Neural cell (in vitro differentiated cells): ENCODE data around the gene TSPO2. TPM values are rescaled to one million over a fixed set of nuclear protein-coding genes. Genes with fewer than 3 reads are reported as not detected.

Source experiments
- H2AFZ ChIP-seq: fragments of 200-600, 300-800 bp; sonication (generic), shearing (Covaris generic); 2 replicates; pipeline ENCODE4 v1.6.0; 2014; ENCODE audit warnings: low read depth, mild to moderate bottlenecking, antibody characterized with exemption, low read length, moderate library complexity
- H3F3A ChIP-seq: fragments of 200-600 bp; shearing (Covaris generic); 2 replicates; pipeline ENCODE4 v1.6.1; 2016; ENCODE audit warnings: mild to moderate bottlenecking, moderate library complexity, mixed read lengths, antibody characterized with exemption, low read length; ENCODE audit not compliant: insufficient read depth, poor library complexity, severe bottlenecking
- H3K27ac ChIP-seq: fragments of 200-600, 300-800 bp; sonication (generic), shearing (Covaris generic); 2 replicates; pipeline ENCODE4 v1.5.1; 2014; ENCODE audit warnings: mild to moderate bottlenecking, low read length, moderate library complexity
- H3K27me3 ChIP-seq: fragments of 300-800, 200-600 bp; sonication (generic), shearing (Covaris generic); 2 replicates; pipeline ENCODE4 v1.6.0; 2014; ENCODE audit warnings: mild to moderate bottlenecking, low read depth, low read length, moderate library complexity; ENCODE audit not compliant: insufficient read depth
- H3K36me3 ChIP-seq: fragments of 300-800, 200-600 bp; sonication (generic), shearing (Covaris generic); 2 replicates; pipeline ENCODE4 v1.5.1; 2014; ENCODE audit warnings: mild to moderate bottlenecking, antibody characterized with exemption, low read length, moderate library complexity; ENCODE audit not compliant: insufficient read depth
- H3K4me2 ChIP-seq: fragments of 300-800, 200-600 bp; sonication (generic), shearing (Covaris generic); 2 replicates; pipeline ENCODE4 v1.6.0; 2014; ENCODE audit warnings: mild to moderate bottlenecking, low read length
- H3K4me3 ChIP-seq: fragments of 300-800, 200-600 bp; sonication (generic), shearing (Covaris generic); 2 replicates; pipeline ENCODE4 v1.5.1; 2014; ENCODE audit warnings: mild to moderate bottlenecking, low read length, moderate library complexity
- H3K79me2 ChIP-seq: fragments of 200-600 bp; shearing (Covaris generic); replicated peaks from 2 replicates; pipeline ENCODE4 v1.6.0; 2014; ENCODE audit warnings: mild to moderate bottlenecking, low read length, moderate library complexity; ENCODE audit not compliant: insufficient read depth
- H3K9ac ChIP-seq: fragments of 300-800, 200-600 bp; sonication (generic), shearing (Covaris generic); 2 replicates; pipeline ENCODE4 v1.6.1; 2016; ENCODE audit warnings: mild to moderate bottlenecking, low read length, mixed read lengths
- H3K9me2 ChIP-seq: fragments of 200-600 bp; shearing (Covaris generic); 2 replicates; pipeline ENCODE4 v1.6.1; 2016; ENCODE audit warnings: mild to moderate bottlenecking, low read length, mixed read lengths; ENCODE audit not compliant: insufficient read depth
- H3K9me3 ChIP-seq: fragments of 200-600, 300-800 bp; sonication (generic), shearing (Covaris generic); 2 replicates; pipeline ENCODE4 v1.6.1; 2016; ENCODE audit warnings: mild to moderate bottlenecking, mixed run types, low read length, moderate library complexity, mixed read lengths
- H4K20me1 ChIP-seq: fragments of 200-600 bp; shearing (Covaris generic); 2 replicates; pipeline ENCODE4 v1.6.1; 2016; ENCODE audit warnings: mild to moderate bottlenecking, mixed run types; ENCODE audit not compliant: insufficient read depth
- CTCF ChIP-seq: fragments of 450-650 bp; IDR thresholded peaks from 2 replicates; pipeline ENCODE4 v1.5.1; 2014; ENCODE audit warnings: antibody characterized with exemption, mild to moderate bottlenecking, moderate library complexity; ENCODE audit not compliant: poor library complexity, severe bottlenecking
- EP300 ChIP-seq: fragments of 450-650 bp; conservative IDR thresholded peaks from 2 replicates; pipeline ENCODE4 v1.6.1; 2014; ENCODE audit warnings: antibody characterized with exemption, mild to moderate bottlenecking, moderate library complexity; ENCODE audit not compliant: poor library complexity, severe bottlenecking
- EZH2 ChIP-seq: fragments of 200-600, 300-800 bp; shearing (Covaris generic), sonication (generic); IDR thresholded peaks from 2 replicates; pipeline ENCODE4 v1.6.1; 2014; ENCODE audit warnings: antibody characterized with exemption, low read length, borderline replicate concordance, mild to moderate bottlenecking; ENCODE audit not compliant: insufficient read depth, poor library complexity, severe bottlenecking
- MXI1 ChIP-seq: fragments of 450-650 bp; conservative IDR thresholded peaks from 2 replicates; pipeline ENCODE4 v1.6.1; 2014; ENCODE audit warnings: antibody characterized with exemption, mild to moderate bottlenecking; ENCODE audit not compliant: poor library complexity, severe bottlenecking
- POLR2AphosphoS5 ChIP-seq: IDR thresholded peaks from 2 replicates; pipeline ENCODE4 v1.6.1; 2012
- RAD21 ChIP-seq: fragments of 450-650 bp; conservative IDR thresholded peaks from 2 replicates; pipeline ENCODE4 v1.6.1; 2014; ENCODE audit warnings: antibody characterized with exemption, mild to moderate bottlenecking, moderate library complexity
- REST ChIP-seq: IDR thresholded peaks from 2 replicates; pipeline ENCODE4 v1.6.1; 2012; ENCODE audit warnings: borderline replicate concordance
- SMC3 ChIP-seq: fragments of 450-650 bp; conservative IDR thresholded peaks from 2 replicates; pipeline ENCODE4 v1.6.1; 2014; ENCODE audit warnings: antibody characterized with exemption, mild to moderate bottlenecking, moderate library complexity; ENCODE audit not compliant: poor library complexity
- TAF1 ChIP-seq: IDR thresholded peaks from 2 replicates; pipeline ENCODE4 v1.6.1; 2012; ENCODE audit warnings: low read depth
- polyA plus RNA-seq: library from polyadenylated mRNA; depleted of rRNA; stranded (reverse); fragments of >200 nt; gene quantifications from 2 replicates; pipeline ENCODE4 v1.2.3, GENCODE V29; 2014

TSPO2 gene
- polyA plus RNA-seq, 1 donor from 2014 or later, result not detected

DNA sequence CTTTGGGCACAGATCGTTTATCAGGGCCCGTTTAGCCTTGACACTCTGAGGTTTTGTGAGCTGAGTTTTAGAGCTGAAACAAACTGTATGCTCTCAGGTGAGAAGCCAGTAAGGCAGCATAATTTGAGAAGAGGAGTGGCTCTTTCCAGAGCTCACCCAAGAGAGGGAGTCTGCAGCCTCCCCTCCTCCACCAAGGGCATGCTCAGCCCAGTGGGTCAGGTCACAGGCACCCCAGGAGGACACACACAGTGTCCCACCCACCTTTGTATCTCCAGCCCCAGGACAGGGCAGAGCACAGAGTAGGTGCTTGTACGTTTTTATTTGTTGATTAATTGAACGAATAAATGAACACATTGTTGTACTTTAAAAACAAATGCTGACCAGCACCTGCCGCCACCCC lies 3.4 kb downstream of the TSPO2 start:
- Histone ChIP-seq H3F3A (no peaks in the 10 kb centered on the region), H3K27ac (no peak overlapping the region), H3K9ac (no peak overlapping the region), H4K20me1 (no peaks in the 10 kb centered on the region), H2AFZ (no peak overlapping the region), H3K4me2 (no peak overlapping the region), H3K9me3 (no peaks in the 10 kb centered on the region), H3K27me3 (no peaks in the 10 kb centered on the region), H3K4me3 (no peak overlapping the region), H3K79me2 (no peaks in the 10 kb centered on the region), H3K36me3 (no peaks in the 10 kb centered on the region), H3K9me2 (no peaks in the 10 kb centered on the region)
- TF ChIP-seq TAF1, result no peak
- TF ChIP-seq SMC3, result no peak
- no peak for TF ChIP-seq MXI1
- TF ChIP-seq EP300, result no peak
- TF ChIP-seq REST, result no peak
- TF ChIP-seq RAD21, result no peak
- TF ChIP-seq CTCF, result no peak
- no peak for TF ChIP-seq EZH2
- no peak for TF ChIP-seq POLR2AphosphoS5

DNA sequence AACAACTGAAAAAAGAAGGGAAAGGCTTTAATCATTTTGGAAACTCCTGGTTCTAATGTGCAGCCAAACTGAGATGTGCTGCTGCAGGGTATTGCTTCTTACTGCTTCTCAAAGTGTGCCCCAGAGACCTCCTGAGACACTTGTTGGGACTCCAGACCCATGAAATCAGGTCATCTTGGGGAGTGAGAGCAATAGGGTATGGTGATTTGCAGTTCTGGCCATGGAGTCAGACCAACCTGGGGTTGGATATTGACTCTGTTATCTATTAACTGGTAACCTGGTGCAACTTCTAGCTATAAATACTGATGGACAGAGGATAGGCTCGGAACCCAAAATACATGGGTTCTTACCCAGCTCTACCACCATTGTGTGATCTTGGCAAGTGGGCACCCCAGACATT lies 3.8 kb downstream of the TSPO2 start:
- no peak overlapping the region for H2AFZ ChIP-seq
- no peak overlapping the region for H3K9ac ChIP-seq
- no peaks in the 10 kb centered on the region for H3K9me3 ChIP-seq
- H3F3A ChIP-seq, result no peaks in the 10 kb centered on the region
- no peaks in the 10 kb centered on the region for H3K79me2 ChIP-seq
- no peak overlapping the region for H3K4me3 ChIP-seq
- no peaks in the 10 kb centered on the region for H3K36me3 ChIP-seq
- TF ChIP-seq RAD21, result no peak
- no peak for TF ChIP-seq REST
- TF ChIP-seq EP300, result no peak
- TF ChIP-seq CTCF, result no peak
- no peak for TF ChIP-seq TAF1
- no peak for TF ChIP-seq EZH2
- H3K4me2 ChIP-seq, result no peak overlapping the region
- no peak overlapping the region for H3K27ac ChIP-seq
- no peaks in the 10 kb centered on the region for H3K27me3 ChIP-seq
- no peaks in the 10 kb centered on the region for H4K20me1 ChIP-seq
- no peaks in the 10 kb centered on the region for H3K9me2 ChIP-seq
